H1 (cell line): Measurements from ENCODE around the gene IGSF23. TPM values are rescaled to one million over a fixed set of nuclear protein-coding genes. Genes with fewer than 3 reads are reported as not detected.

Experiments used
- CTCF ChIA-PET: fragments of 300-600 bp; sonication (Branson Sonifier 250); formaldehyde crosslinking; loops from one replicate; lab custom pipeline; 2021; ENCODE audit not compliant: partially characterized antibody; lab: Charles Lee
- POLR2A ChIA-PET: fragments of 300-600 bp; sonication (Branson Sonifier 250); formaldehyde crosslinking; loops from one replicate; lab custom pipeline; 2021; ENCODE audit warnings: inconsistent platforms; ENCODE audit not compliant: partially characterized antibody; lab: Charles Lee
- DNase-seq, 2 experiments: peaks; one replicate each; pipeline versions ENCODE4 v3.0.0 to v3.0.0-alpha.2; 2010 to 2022; ENCODE audit warnings: low spot score in 2 of 2, low read depth in 1 of 2, mixed read lengths in 1 of 2
- FAIRE-seq: peaks from 2 replicates; lab custom pipeline; 2011; peaks lifted over from hg19 to GRCh38; lab: Jason Lieb, UNC
- H2AFZ ChIP-seq: 2 replicates; pipeline ENCODE4 v1.8.1; 2012; ENCODE audit warnings: low read length, inconsistent platforms
- H2AK5ac ChIP-seq: 2 replicates; pipeline ENCODE4 v1.6.1; 2013; ENCODE audit warnings: low read depth, low read length
- H2BK120ac ChIP-seq: replicated peaks from 2 replicates; pipeline ENCODE3; 2013; ENCODE audit warnings: low read depth, low read length, inconsistent platforms
- H2BK12ac ChIP-seq: 2 replicates; pipeline ENCODE4 v1.6.1; 2013; ENCODE audit warnings: low read depth, low read length
- H2BK15ac ChIP-seq: 2 replicates; pipeline ENCODE4 v1.6.1; 2013; ENCODE audit warnings: low read length
- H2BK20ac ChIP-seq: 2 replicates; pipeline ENCODE4 v1.6.1; 2013; ENCODE audit warnings: low read length
- H2BK5ac ChIP-seq: 2 replicates; pipeline ENCODE4 v1.6.1; 2013; ENCODE audit warnings: low read depth, low read length
- H3K14ac ChIP-seq: 2 replicates; pipeline ENCODE4 v1.6.1; 2013; ENCODE audit warnings: inconsistent platforms; ENCODE audit not compliant: insufficient read length
- H3K18ac ChIP-seq: 2 replicates; pipeline ENCODE4 v1.6.1; 2013; ENCODE audit warnings: low read length; ENCODE audit errors: extremely low read depth
- H3K23ac ChIP-seq: 2 replicates; pipeline ENCODE4 v1.6.1; 2013; ENCODE audit warnings: inconsistent platforms; ENCODE audit not compliant: insufficient read length
- H3K23me2 ChIP-seq: 2 replicates; pipeline ENCODE4 v1.6.1; 2013; ENCODE audit warnings: low read depth, low read length
- H3K27ac ChIP-seq: 2 replicates; pipeline ENCODE4 v1.6.1; 2011; ENCODE audit warnings: low read depth, low read length, inconsistent platforms
- H3K27me3 ChIP-seq, 4 experiments: replicated peaks in 1 of 4; 1 replicate in 1 of 4; 2 replicates in 3 of 4; pipeline versions ENCODE4 v1.6.1 to v1.8.1; 2011 to 2013; ENCODE audit warnings: low read length in 3 of 4, mild to moderate bottlenecking in 3 of 4, inconsistent platforms in 2 of 4, mixed read lengths in 2 of 4, moderate library complexity in 1 of 4; ENCODE audit not compliant: control insufficient read depth in 3 of 4, insufficient read depth in 3 of 4; ENCODE audit errors: extremely low read depth in 1 of 4
- H3K36me3 ChIP-seq, 4 experiments: 2 replicates each; pipeline versions ENCODE4 v1.6.1 to v1.8.1; 2011 to 2013; ENCODE audit warnings: mild to moderate bottlenecking in 4 of 4, low read length in 3 of 4, moderate library complexity in 2 of 4, control low read depth in 1 of 4, inconsistent platforms in 1 of 4; ENCODE audit not compliant: insufficient read depth in 4 of 4, control insufficient read depth in 2 of 4
- H3K4ac ChIP-seq: replicated peaks from 2 replicates; pipeline ENCODE3; 2013; ENCODE audit warnings: low read length, low read depth, mixed read lengths, inconsistent platforms; ENCODE audit not compliant: insufficient read length
- H3K4me1 ChIP-seq, 4 experiments: replicated peaks in 1 of 4; 1 replicate in 1 of 4; 2 replicates in 3 of 4; pipeline versions ENCODE4 v1.6.1 to v1.8.1; 2011 to 2013; ENCODE audit warnings: low read length in 3 of 4, inconsistent platforms in 2 of 4, mixed read lengths in 1 of 4; ENCODE audit not compliant: insufficient read depth in 4 of 4, control insufficient read depth in 3 of 4
- H3K4me2 ChIP-seq, 2 experiments: 2 replicates each; pipeline versions ENCODE4 v1.6.1 to v1.8.1; 2011 to 2013; ENCODE audit warnings: low read depth in 2 of 2, low read length in 2 of 2, control low read depth in 1 of 2, inconsistent platforms in 1 of 2, mild to moderate bottlenecking in 1 of 2; ENCODE audit not compliant: insufficient read depth in 1 of 2
- H3K4me3 ChIP-seq, 4 experiments: fragments of 200-600, 300-600 bp in 1 of 4; sonication (generic), shearing (Covaris generic), sonication (Bioruptor Twin) in 1 of 4; 2 replicates each; pipeline versions ENCODE4 v1.5.1 to v1.8.1; 2011 to 2016; ENCODE audit warnings: low read length in 4 of 4, low read depth in 3 of 4, control low read depth in 2 of 4, inconsistent platforms in 2 of 4, mild to moderate bottlenecking in 2 of 4, mixed read lengths in 1 of 4, moderate library complexity in 1 of 4; ENCODE audit not compliant: insufficient read depth in 2 of 4; ENCODE audit errors: extremely low read depth in 1 of 4
- H3K56ac ChIP-seq: replicated peaks from 2 replicates; pipeline ENCODE3; 2013; ENCODE audit warnings: low read depth, mild to moderate bottlenecking, mixed read lengths, low read length, inconsistent platforms; ENCODE audit not compliant: insufficient read length
- H3K79me1 ChIP-seq: 2 replicates; pipeline ENCODE4 v1.6.1; 2013; ENCODE audit warnings: low read depth, low read length, control low read depth
- H3K79me2 ChIP-seq, 2 experiments: 2 replicates each; pipeline versions ENCODE4 v1.6.1 to v1.8.1; 2012 to 2013; ENCODE audit warnings: low read length in 2 of 2, mild to moderate bottlenecking in 2 of 2, inconsistent platforms in 1 of 2; ENCODE audit not compliant: insufficient read depth in 2 of 2, control insufficient read depth in 1 of 2
- H3K9ac ChIP-seq, 4 experiments: replicated peaks in 1 of 4; 1 replicate in 1 of 4; 2 replicates in 3 of 4; pipeline versions ENCODE4 v1.6.1 to v1.8.1; 2011 to 2013; ENCODE audit warnings: low read depth in 3 of 4, low read length in 3 of 4, control low read depth in 2 of 4, mild to moderate bottlenecking in 2 of 4, moderate library complexity in 2 of 4, inconsistent platforms in 1 of 4; ENCODE audit errors: extremely low read depth in 1 of 4
- H3K9me3 ChIP-seq, 2 experiments: 2 replicates each; pipeline versions ENCODE4 v1.6.1 to v1.8.1; 2012 to 2013; ENCODE audit warnings: mild to moderate bottlenecking in 2 of 2, moderate library complexity in 2 of 2, control low read depth in 1 of 2, inconsistent platforms in 1 of 2, low read depth in 1 of 2, low read length in 1 of 2, mixed read lengths in 1 of 2; ENCODE audit not compliant: insufficient read depth in 2 of 2
- H4K20me1 ChIP-seq, 2 experiments: replicated peaks in 1 of 2; 2 replicates each; pipeline versions ENCODE3 to v1.8.1; 2011 to 2013; ENCODE audit warnings: inconsistent platforms in 2 of 2, low read length in 2 of 2, mild to moderate bottlenecking in 1 of 2; ENCODE audit not compliant: insufficient read depth in 2 of 2, control insufficient read depth in 1 of 2
- H4K5ac ChIP-seq: 2 replicates; pipeline ENCODE4 v1.6.1; 2013; ENCODE audit warnings: low read length, low read depth, mixed read lengths, inconsistent platforms; ENCODE audit not compliant: insufficient read length
- H4K8ac ChIP-seq: 2 replicates; pipeline ENCODE4 v1.8.0; 2013; ENCODE audit warnings: mild to moderate bottlenecking, moderate library complexity, low read length, inconsistent platforms; ENCODE audit not compliant: insufficient read depth; ENCODE audit errors: extremely low read depth
- H4K91ac ChIP-seq: replicated peaks from 2 replicates; pipeline ENCODE3; 2013; ENCODE audit warnings: low read length, mixed read lengths, inconsistent platforms; ENCODE audit not compliant: insufficient read length
- BRCA1 ChIP-seq: IDR thresholded peaks from 2 replicates; pipeline ENCODE4 v1.6.1; 2012; ENCODE audit warnings: low read depth, low read length, improper control_type of control experiment
- CHD1 ChIP-seq: IDR thresholded peaks from 2 replicates; pipeline ENCODE4 v1.6.1; 2012; ENCODE audit warnings: low read depth, low read length, improper control_type of control experiment
- CTCF ChIP-seq, 3 experiments: IDR thresholded peaks; 1 replicate in 2 of 3; 2 replicates in 1 of 3; pipeline versions ENCODE4 v1.5.1 to v1.6.1; 2011; ENCODE audit warnings: low read length in 3 of 3, mild to moderate bottlenecking in 3 of 3, inconsistent platforms in 2 of 3, low read depth in 1 of 3, moderate library complexity in 1 of 3; ENCODE audit not compliant: insufficient read depth in 1 of 3; ENCODE audit errors: control extremely low read depth in 1 of 3
- EGR1 ChIP-seq: IDR thresholded peaks from 2 replicates; pipeline ENCODE4 v1.6.1; 2011; ENCODE audit warnings: low read depth, low read length, borderline replicate concordance
- GABPA ChIP-seq: IDR thresholded peaks from 2 replicates; pipeline ENCODE4 v1.6.1; 2011; ENCODE audit warnings: mild to moderate bottlenecking, low read length, moderate library complexity, borderline replicate concordance; ENCODE audit not compliant: insufficient read depth
- MAFK ChIP-seq: IDR thresholded peaks from 2 replicates; pipeline ENCODE4 v1.6.1; 2012; ENCODE audit warnings: low read depth, mild to moderate bottlenecking, improper control_type of control experiment, low read length
- TAF7 ChIP-seq: optimal IDR thresholded peaks from 2 replicates; pipeline ENCODE3; 2011; ENCODE audit warnings: low read depth, mild to moderate bottlenecking, inconsistent platforms, low read length, moderate library complexity, borderline replicate concordance
- TBP ChIP-seq: IDR thresholded peaks from 2 replicates; pipeline ENCODE4 v1.6.1; 2011; ENCODE audit warnings: low read depth, low read length, improper control_type of control experiment
- TEAD4 ChIP-seq: IDR thresholded peaks from 2 replicates; pipeline ENCODE4 v1.6.1; 2012; ENCODE audit warnings: low read depth, low read length, inconsistent platforms, mixed read lengths
- WGBS, 2 experiments: shearing (Covaris generic) in 1 of 2; methylation state at CpG; one replicate each; pipeline versions ENCODE4 v1.1.6 to v1.1.7; 2013 to 2015; ENCODE audit warnings: low lambda C conversion rate in 2 of 2, mixed read lengths in 2 of 2, inconsistent platforms in 1 of 2, low coverage in 1 of 2, missing lambda C conversion rate in 1 of 2; ENCODE audit not compliant: insufficient replicate concordance in 2 of 2, insufficient coverage in 1 of 2, insufficient read length in 1 of 2; ENCODE audit errors: extremely low coverage in 1 of 2, missing lambda C conversion rate in 1 of 2; 5-methylcytosine and 5-hydroxymethylcytosine counted together
- polyA plus RNA-seq, 7 experiments: library from polyadenylated mRNA; depleted of rRNA in 3 of 7; stranded (reverse) in 5 of 7; unstranded in 2 of 7; fragments of >200 nt in 5 of 7; fragments of 200-250 nt in 2 of 7; gene quantifications; 1 replicate in 5 of 7; 2 replicates in 1 of 7; 4 replicates in 1 of 7; pipeline versions ENCODE4 v1.2.1 to v1.2.3, GENCODE V29; 2011 to 2013; ENCODE audit warnings: missing spikeins in 2 of 7, mixed read lengths in 2 of 7
- total RNA-seq: library from RNA; stranded (reverse); fragmentation: NEBNext Ultra II Directional; extraction: Animal tissue kit (Norgen Biotek cat#: 25700); gene quantifications from 2 replicates; pipeline ENCODE4 v1.2.1, GENCODE V29; 2021

IGSF23 gene
- total and polyA plus RNA-seq, 2 of the 8 experiments (the other 6 are each of a cell fraction or from before 2014, with no cell fraction given), result not detected

GRCh38 chr19:44645407-44646048, 32.2 kb downstream of the IGSF23 start:
- no peak overlapping the region for H4K5ac ChIP-seq
- no peak overlapping the region for H3K27ac ChIP-seq
- peaks cover 0 to 3% of the 10 kb centered on the region in 2 experiments; a peak in 2 of 4 replicates for H3K79me2 ChIP-seq
- H3K36me3 ChIP-seq, result peaks cover 5 to 22% (median 13%) of the 10 kb centered on the region in 4 experiments; a peak in 6 of 8 replicates
- no peak overlapping the region for H3K56ac ChIP-seq
- H4K20me1 ChIP-seq, result peaks cover 2 to 7% of the 10 kb centered on the region in 2 experiments
- no peak for DNase-seq
- H3K4me1 ChIP-seq, result peaks cover 0 to 2% (median under 1%) of the 10 kb centered on the region in 4 experiments; a peak in 2 of 7 replicates
- no peak overlapping the region for H2BK5ac ChIP-seq
- H3K4me2 ChIP-seq, result no peak overlapping the region; a peak in 1 of 4 replicates
- no peaks in the 10 kb centered on the region for H3K9me3 ChIP-seq
- no peak overlapping the region for H3K23ac ChIP-seq
- no peak overlapping the region for H2BK20ac ChIP-seq
- no peak overlapping the region for H2AFZ ChIP-seq
- no peak for FAIRE-seq
- H4K8ac ChIP-seq, result no peak overlapping the region
- ChIA-PET CTCF (interaction anchor here (0.6 to 1.0 kb wide), 4 partner anchors 10 to 145 kb away, joined by 3 read pairs; partner anchors contain the start of gene ZNF180), POLR2A (interaction anchor here (1.1 kb wide), 1 partner anchor 70 kb away, joined by 3 read pairs; no protein-coding TSS in a partner anchor)
- H3K9ac ChIP-seq, result no peak overlapping the region
- 90% methylated on average over 8 of the region's 8 CpGs; no CpG with 5 or more reads in 1 of the 2 experiments for WGBS, 2 experiments
- H3K4ac ChIP-seq, result no peak overlapping the region
- no peak overlapping the region for H2BK15ac ChIP-seq
- no peak overlapping the region for H2BK120ac ChIP-seq
- peaks cover 0 to 8% (median 6%) of the 10 kb centered on the region in 4 experiments; a peak in 6 of 7 replicates for H3K27me3 ChIP-seq
- H3K18ac ChIP-seq, result no peak overlapping the region
- peaks cover 3% of the 10 kb centered on the region; the same call in 1 of the 2 replicates for H3K23me2 ChIP-seq
- no peak overlapping the region for H3K14ac ChIP-seq
- H2BK12ac ChIP-seq, result no peak overlapping the region
- no peak overlapping the region for H4K91ac ChIP-seq
- no peak overlapping the region for H3K4me3 ChIP-seq
- H2AK5ac ChIP-seq, result no peak overlapping the region
- H3K79me1 ChIP-seq, result no peaks in the 10 kb centered on the region; the same call in none of the 2 replicates
- TF ChIP-seq TAF7, result no peak
- no peak for TF ChIP-seq EGR1
- TF ChIP-seq GABPA, result no peak
- no peak for TF ChIP-seq BRCA1
- TF ChIP-seq MAFK, result no peak
- TF ChIP-seq TBP, result no peak
- no peak for TF ChIP-seq TEAD4
- TF ChIP-seq CHD1, result no peak
- TF ChIP-seq CTCF (IDR thresholded peaks at IDR 0.05; ENCODE audit: control extremely low read depth in 1 of 3, insufficient read depth in 1 of 3, low read depth in 1 of 3, low read length in 3 of 3), result no peak
